ENCODE data around the gene MUC2.

DNA sequence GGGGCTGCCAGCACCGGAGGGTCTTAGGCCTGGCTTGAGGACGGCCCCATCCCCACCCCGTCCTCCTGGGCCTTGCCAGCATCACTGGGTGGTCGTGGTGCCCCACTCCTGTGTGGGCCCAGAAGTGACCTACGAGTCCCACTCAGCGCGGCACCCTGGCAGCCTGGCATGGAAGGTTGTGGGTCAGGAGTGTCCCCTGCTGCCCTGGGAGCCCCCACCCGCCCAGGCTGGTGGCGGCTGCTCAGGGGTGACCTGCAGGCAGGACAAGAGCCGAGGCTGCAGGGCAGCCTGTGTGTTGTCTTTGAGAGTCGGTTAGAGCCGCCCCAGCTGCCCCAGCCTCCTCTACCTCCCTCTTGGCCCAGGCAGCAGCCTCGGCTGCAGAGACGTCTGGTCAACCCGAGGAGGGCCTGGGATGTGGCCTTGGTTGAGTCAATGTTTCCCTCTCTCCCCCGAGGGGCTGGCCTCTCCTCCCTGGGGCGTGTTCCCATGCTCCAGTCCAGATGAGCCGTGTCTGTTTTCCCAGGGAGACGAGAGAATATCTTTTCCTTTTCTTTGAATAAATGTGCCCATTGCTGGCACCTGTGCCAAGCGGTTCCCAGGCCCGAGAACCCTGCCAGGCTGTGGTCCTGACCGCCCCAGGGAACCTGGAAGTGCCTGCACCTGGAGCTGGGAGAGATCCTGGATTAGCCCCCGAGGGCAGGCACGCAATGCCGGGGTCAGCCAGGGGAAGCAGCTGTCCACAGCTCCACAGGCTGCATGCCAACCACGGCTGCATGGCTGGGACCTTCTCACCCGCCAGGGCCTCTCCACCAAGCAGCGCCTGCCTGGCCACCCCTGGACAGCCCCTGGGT lies 47.4 kb downstream of the MUC2 start:
- TF ChIP-seq, protein P1, sequence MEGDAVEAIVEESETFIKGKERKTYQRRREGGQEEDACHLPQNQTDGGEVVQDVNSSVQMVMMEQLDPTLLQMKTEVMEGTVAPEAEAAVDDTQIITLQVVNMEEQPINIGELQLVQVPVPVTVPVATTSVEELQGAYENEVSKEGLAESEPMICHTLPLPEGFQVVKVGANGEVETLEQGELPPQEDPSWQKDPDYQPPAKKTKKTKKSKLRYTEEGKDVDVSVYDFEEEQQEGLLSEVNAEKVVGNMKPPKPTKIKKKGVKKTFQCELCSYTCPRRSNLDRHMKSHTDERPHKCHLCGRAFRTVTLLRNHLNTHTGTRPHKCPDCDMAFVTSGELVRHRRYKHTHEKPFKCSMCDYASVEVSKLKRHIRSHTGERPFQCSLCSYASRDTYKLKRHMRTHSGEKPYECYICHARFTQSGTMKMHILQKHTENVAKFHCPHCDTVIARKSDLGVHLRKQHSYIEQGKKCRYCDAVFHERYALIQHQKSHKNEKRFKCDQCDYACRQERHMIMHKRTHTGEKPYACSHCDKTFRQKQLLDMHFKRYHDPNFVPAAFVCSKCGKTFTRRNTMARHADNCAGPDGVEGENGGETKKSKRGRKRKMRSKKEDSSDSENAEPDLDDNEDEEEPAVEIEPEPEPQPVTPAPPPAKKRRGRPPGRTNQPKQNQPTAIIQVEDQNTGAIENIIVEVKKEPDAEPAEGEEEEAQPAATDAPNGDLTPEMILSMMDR (IDR thresholded peaks at IDR 0.05), result no peak
- TF ChIP-seq POLR2A (IDR thresholded peaks at IDR 0.05), result no peak
